ENCODE results near the gene IFNGR1. TPM values are rescaled to one million over a fixed set of nuclear protein-coding genes. Genes with fewer than 3 reads are reported as not detected.

Gene IFNGR1
- total RNA-seq: 10 to 100 TPM; 77.8 to 91.5 (median 84.3) TPM

DNA sequence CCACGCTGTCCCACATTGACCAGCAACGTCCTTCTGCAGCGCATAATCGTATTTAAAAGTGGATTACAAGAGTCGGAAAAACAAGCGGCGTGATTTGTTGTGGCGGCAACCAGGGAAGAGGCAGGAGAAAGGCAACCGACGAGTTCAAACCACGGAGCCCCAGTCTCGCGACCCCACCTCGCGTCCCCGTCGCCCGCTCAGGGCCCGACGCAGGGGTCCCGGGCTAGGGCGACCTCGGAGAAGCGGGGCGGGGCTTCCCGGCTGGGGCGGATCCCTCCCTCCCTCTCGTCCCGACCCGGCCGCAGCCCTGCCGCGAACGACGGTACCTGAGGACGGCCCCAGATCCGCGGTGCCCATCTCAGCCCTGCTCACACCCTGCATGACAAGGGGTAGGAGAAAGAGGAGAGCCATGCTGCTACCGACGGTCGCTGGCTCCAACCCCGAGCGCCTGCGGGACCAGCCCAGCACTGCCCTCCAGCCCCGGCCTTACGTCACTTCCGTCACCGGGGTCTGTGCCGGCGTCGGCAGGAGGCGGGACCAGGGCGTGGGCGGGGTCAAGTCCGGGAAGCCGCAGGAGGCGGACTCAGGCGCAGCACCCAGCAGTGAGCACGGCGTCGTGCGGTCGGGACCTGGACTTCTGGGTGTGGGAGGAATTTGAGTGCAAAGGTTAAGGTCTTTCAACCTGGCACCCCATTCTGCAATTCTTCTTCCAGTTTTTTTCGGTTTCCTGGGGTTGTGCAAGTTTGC is at the start of gene IFNGR1:
Gene IFNGR1, minus strand, starts transcription at position 469 of the 747 bp plus-strand sequence. Its CDS starts 58 bp downstream, at position 411.
- peak within 1 kb of the TSS; percentile 84 for H3K4me3 ChIP-seq
- H3K27ac ChIP-seq: peak within 1 kb of the TSS; percentile 99
- no peaks in the 10 kb centered on the region for H3K27me3 ChIP-seq
- peaks cover 86% of the 10 kb centered on the region for H3K4me1 ChIP-seq
- TF ChIP-seq POLR2A (IDR thresholded peaks at IDR 0.05) (peak; percentile 91 to 98), POLR2AphosphoS5 (IDR thresholded peaks at IDR 0.05) (peak; percentile 94 to 96 (median 94))
- TF ChIP-seq, protein P1, sequence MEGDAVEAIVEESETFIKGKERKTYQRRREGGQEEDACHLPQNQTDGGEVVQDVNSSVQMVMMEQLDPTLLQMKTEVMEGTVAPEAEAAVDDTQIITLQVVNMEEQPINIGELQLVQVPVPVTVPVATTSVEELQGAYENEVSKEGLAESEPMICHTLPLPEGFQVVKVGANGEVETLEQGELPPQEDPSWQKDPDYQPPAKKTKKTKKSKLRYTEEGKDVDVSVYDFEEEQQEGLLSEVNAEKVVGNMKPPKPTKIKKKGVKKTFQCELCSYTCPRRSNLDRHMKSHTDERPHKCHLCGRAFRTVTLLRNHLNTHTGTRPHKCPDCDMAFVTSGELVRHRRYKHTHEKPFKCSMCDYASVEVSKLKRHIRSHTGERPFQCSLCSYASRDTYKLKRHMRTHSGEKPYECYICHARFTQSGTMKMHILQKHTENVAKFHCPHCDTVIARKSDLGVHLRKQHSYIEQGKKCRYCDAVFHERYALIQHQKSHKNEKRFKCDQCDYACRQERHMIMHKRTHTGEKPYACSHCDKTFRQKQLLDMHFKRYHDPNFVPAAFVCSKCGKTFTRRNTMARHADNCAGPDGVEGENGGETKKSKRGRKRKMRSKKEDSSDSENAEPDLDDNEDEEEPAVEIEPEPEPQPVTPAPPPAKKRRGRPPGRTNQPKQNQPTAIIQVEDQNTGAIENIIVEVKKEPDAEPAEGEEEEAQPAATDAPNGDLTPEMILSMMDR (IDR thresholded peaks at IDR 0.05): no peak
- no peaks in the 10 kb centered on the region for H3K36me3 ChIP-seq
- 0% methylated on average over 25 of the region's 64 CpGs for WGBS
- no peaks in the 10 kb centered on the region for H3K9me3 ChIP-seq
- DNase-seq (ENCODE audit: low spot score in 2 of 2): peak; percentile 98

DNA sequence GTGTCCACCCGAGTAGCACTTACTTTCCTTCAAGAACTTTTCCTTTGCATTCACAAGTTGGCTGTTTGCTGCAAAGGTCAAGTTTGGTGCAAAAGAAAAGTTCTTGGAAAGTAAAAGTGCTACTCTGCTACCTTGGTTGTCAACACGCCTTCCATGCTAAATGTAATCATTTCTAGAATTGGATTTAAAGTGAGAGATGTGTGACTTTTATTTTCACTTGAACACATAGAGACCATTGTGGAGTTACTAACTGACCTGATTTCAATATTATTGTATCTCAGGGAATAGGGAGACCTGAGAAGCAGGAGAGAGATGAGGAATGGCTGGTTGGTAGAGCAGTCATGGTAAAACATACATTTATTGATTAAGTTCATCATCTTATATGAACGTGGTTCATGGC is 49.7 kb upstream of the IFNGR1 start:
- Histone ChIP-seq H3K36me3 (no peaks in the 10 kb centered on the region), H3K4me3 (no peak overlapping the region), H3K9me3 (no peaks in the 10 kb centered on the region), H3K27me3 (no peaks in the 10 kb centered on the region), H3K27ac (no peak overlapping the region), H3K4me1 (peaks cover 19% of the 10 kb centered on the region)
- 91% methylated on average over 3 of the region's 3 CpGs for WGBS
- TF ChIP-seq POLR2A (IDR thresholded peaks at IDR 0.05) (no peak), EP300 (IDR thresholded peaks at IDR 0.05) (no peak), POLR2AphosphoS5 (IDR thresholded peaks at IDR 0.05) (no peak)
- TF ChIP-seq, protein P1 (IDR thresholded peaks at IDR 0.05): no peak
- DNase-seq (ENCODE audit: low spot score in 2 of 2): no peak

DNA sequence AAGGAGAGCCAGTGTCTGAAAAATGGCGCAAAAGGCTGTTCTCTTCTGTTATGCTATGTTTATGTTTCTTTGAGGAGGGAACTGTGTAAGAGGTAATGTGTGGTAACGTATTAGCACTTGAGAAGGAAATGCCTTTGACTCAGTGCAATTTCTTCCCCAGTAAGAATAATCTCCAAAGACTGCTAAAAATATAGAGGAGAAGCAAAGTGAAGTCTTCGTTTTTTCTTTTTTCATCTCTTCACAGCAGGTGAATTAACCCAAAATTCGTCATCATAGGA is 47.1 kb upstream of the IFNGR1 start:
- H3K27ac ChIP-seq: no peak overlapping the region
- no peaks in the 10 kb centered on the region for H3K27me3 ChIP-seq
- H3K9me3 ChIP-seq: no peaks in the 10 kb centered on the region
- H3K36me3 ChIP-seq: no peaks in the 10 kb centered on the region
- H3K4me3 ChIP-seq: no peak overlapping the region
- TF ChIP-seq POLR2A (IDR thresholded peaks at IDR 0.05) (no peak), EP300 (IDR thresholded peaks at IDR 0.05) (no peak), POLR2AphosphoS5 (IDR thresholded peaks at IDR 0.05) (no peak)
- TF ChIP-seq, protein P1 (IDR thresholded peaks at IDR 0.05): no peak
- DNase-seq (ENCODE audit: low spot score in 2 of 2): no peak
- H3K4me1 ChIP-seq: peaks cover 29% of the 10 kb centered on the region
- 77% methylated on average over 4 of the region's 4 CpGs for WGBS

DNA sequence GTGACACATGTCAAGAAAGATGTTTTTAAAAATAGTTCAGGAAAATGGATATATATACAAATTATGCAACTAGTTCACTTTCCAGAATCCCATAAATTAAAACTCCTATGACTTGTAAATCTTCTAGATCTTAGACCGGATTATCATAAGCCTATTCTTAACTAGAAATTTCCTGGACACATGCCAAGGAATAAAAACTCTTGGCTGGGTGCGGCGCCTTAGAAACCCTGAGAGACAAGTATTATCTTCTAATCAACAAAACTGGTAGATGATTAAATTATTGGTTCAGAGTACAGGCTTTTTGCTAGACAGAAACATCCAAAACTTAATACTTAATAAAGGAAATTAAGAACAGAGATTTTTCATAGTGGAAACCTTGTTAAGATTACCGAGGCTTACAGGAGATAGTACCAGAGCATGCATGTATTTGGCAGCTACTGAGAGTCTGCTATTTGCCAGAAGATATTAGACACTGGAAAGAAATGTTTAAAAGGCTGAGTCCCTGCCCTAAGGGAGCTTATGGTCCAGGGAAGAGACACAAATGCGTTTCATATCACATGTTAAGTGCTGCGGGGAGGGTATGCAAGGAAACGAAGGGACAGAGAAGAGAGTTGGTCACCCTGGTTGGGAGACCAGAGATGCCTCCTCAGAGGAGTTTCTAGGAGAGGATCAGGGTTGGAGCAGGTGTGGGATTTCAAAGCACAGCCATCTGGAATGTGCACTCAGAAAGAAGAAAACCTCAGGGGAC is 46.5 kb upstream of the IFNGR1 start:
- 29% methylated on average over 7 of the region's 7 CpGs for WGBS
- no peak overlapping the region for H3K27ac ChIP-seq
- H3K27me3 ChIP-seq: no peaks in the 10 kb centered on the region

More for the DNA sequence above, 46.5 kb upstream of the IFNGR1 start:
- TF ChIP-seq POLR2A (IDR thresholded peaks at IDR 0.05) (no peak), POLR2AphosphoS5 (IDR thresholded peaks at IDR 0.05) (no peak), EP300 (IDR thresholded peaks at IDR 0.05) (no peak)
- TF ChIP-seq, protein P1 (IDR thresholded peaks at IDR 0.05): no peak
- H3K4me1 ChIP-seq: peaks cover 33% of the 10 kb centered on the region
- DNase-seq (ENCODE audit: low spot score in 2 of 2): no peak
- no peaks in the 10 kb centered on the region for H3K9me3 ChIP-seq
- H3K4me3 ChIP-seq: no peak overlapping the region
- H3K36me3 ChIP-seq: no peaks in the 10 kb centered on the region
